GM21381 (cell line): Measurements from ENCODE around the gene KCNA2.

Experiments
- ATAC-seq: cut with Tn5 transposase; IDR thresholded peaks from one replicate; pipeline ENCODE4 v1.9.1; 2021; ENCODE audit warnings: mild to moderate bottlenecking, moderate library complexity; ENCODE audit not compliant: unreplicated experiment

The KCNA2 gene

DNA sequence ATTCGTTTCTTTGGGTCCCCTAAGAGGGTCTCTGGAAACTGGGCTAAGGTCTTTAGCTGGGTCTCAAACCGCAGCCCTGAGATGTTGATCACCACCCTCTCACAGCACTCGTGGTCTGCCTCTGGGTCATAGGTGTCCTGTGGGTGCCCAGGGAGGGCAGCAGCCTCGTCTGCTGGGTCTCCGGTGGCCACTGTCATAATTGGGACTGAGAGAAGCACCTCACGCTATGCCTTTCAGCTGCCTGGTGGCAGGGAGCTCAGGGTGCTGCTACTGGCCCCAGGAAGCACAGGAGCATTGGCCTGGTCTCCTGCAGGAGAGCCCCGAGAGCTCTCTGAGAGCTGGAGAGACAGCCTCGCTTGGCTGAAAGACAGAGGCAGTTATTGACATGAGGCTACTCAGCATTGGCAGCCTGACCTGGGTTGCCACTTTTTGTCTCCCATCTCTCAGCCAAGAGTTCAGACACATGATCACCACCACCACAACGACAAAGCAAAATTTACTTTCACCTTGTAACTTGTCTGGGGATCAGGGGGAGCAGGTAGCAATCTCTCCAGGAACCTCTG lies 1.5 kb downstream of the KCNA2 start:
- ATAC-seq = no peak

DNA sequence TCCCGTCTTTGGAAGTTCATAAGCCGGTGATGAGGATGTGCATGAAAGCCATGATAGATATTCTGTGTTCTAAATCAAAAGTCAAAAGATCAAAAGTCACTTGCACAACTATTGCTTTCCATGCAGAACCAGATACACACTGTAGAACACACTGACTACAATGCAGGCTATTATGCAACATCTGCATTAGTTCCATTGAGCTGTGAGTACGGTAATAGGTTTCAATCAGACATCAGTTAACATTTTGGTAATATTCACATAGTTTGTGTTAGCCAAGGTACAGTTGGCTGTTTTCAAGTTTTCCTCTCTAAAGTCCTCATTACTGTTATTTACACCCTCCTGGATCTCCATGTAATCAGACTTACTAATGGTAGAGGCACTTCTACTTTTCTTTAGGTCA lies 3.1 kb downstream of the KCNA2 start:
- no peak for ATAC-seq

- ATAC-seq = no peak
Measured at GRCh38 chr1:110602466-110602865, 3.7 kb downstream of the KCNA2 start.

DNA sequence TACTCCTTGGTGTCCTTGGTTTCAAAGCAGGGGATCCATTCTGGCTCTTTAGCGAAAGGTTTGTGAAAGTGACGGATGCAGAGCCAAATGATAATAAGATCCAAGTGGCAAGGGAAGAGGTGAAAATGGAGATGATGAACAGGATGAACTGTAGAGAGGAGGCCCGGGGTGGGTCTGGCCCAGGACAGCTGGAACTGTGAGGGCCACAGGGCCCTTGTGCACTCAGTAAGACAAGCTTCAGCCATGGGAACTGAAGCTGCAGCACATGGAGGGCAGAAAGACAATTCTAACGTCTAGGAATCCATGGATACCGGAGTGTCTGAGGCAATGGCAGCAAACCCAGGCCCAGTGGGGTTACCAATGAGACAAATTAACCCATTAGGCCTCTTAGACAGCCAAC lies 4.8 kb downstream of the KCNA2 start:
- ATAC-seq = no peak

DNA sequence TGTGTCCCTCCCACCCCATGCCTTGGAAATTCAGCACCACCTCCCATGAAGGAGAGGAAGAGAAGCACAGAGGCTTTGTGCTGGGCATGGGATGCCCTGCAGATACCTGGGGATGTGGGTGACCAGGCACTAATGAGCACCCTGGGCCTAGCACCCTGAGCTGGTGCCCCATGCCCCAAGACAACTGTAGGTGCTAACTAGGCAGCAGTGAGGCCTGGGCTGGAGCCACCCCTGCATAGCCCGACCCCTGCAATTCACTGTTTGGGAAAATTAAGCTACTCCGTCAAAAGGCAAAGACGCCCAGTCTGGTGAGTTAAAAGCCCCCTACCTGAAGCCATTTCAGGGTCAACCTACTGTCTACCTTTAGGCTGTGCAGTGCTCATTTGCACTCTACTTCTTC lies 5.4 kb downstream of the KCNA2 start:
- ATAC-seq = no peak

DNA sequence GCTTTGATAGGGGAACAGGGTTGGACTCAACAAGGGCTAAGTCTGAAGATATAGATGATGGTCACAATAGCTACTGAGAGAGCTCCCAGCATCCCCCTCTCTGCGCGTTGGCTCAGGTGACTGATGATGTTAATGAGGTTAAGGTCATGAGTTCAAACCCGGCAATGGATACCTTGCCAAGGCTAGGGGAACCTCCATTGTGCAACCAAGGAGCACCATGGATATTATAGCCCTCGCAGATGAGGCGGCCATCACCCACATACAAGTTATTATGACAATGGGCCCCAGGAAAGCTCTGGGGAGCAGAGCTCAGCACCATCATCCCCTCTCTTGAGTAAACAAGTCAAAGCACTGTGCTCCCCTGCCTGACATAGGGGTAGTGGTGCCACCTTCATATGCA lies 8.2 kb downstream of the KCNA2 start:
- ATAC-seq = no peak

GRCh38 chr1:110596312-110596711 lies 9.8 kb downstream of the KCNA2 start:
- no peak for ATAC-seq

- ATAC-seq = no peak
Measured at GRCh38 chr1:110595353-110595710, 10.8 kb downstream of the KCNA2 start.

GRCh38 chr1:110594456-110595352 lies 11.5 kb downstream of the KCNA2 start:
- ATAC-seq = no peak

DNA sequence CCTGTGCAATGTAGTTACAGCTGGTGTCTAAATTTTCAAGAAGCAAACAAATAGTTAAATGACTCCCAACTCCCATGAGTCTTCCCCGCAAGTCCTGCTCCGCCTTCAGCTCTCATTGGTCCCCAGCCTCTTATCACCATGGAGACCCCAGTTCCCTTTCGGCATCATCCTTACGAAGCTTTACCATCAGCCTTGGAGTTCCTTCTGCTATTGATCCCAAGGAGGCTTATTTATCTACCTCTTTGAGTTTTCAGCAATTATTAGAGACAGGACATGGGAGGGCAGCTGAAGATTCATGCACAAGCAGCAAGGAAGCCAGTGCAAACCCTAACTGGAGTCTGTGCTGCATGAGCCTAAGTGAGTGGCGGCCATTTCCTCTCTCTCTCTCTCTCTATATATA lies 12.3 kb downstream of the KCNA2 start:
- ATAC-seq = no peak

DNA sequence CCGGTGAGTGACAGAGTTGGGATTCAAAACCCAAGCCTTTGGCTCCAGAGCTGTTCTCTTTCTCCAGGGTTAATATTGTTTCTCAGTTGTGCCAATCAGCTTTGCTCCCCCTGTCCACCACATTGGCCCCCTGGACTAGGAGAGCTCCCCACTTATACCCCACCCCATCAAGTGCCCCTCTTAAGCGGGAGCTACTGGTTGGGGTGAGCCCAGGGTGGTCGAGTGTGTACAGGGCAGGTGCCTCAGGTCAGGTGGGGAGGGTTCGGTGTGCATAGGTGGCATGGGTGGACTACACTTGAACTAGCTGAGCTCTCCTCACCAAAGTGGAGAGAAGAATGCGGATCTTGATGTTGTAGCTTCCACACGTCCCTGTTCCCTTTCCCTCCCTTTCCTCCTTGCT lies 14.2 kb downstream of the KCNA2 start:
- no peak for ATAC-seq

DNA sequence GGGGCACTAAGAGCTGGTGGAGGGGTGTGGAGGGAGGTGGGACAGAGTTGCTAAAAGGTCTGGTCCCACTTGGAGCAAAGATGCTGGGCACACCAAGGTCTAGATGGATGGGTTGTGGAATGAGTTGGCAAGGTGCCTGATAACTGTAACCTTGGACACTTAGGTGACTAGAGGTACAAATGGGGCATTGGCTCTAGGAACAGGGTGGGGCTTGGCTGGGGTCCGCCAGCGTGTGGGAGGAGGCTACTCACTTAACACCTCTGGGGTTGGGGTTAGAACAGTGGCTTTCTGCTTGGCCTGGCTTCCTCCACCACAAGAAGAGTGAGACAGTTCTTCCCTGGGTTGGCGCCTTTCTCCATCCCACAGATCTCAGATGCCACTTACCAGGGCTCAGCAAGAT lies 17.2 kb downstream of the KCNA2 start:
- ATAC-seq = no peak

- no peak for ATAC-seq
Measured at GRCh38 chr1:110588486-110588885, 17.7 kb downstream of the KCNA2 start.

DNA sequence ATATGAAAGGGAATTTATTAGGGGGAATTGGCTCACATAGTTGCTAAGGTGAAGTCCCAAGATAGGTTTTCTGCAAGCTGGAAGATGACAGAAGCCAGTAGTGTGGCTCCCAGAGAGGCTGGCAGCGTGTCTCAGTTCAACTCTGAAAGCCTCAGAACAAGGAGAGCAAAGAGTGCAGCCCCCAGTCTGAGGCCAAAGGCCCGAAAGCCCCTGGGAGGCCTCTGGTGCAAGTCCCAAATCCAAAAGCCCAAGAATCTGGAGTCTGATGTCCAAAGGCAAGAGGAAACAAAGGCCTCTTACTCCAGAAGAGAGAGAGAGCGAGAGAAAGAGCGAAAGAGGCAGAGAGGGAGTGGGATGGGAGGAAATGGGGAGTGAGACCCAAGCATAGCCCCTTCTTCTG lies 18.3 kb downstream of the KCNA2 start:
- ATAC-seq = no peak

DNA sequence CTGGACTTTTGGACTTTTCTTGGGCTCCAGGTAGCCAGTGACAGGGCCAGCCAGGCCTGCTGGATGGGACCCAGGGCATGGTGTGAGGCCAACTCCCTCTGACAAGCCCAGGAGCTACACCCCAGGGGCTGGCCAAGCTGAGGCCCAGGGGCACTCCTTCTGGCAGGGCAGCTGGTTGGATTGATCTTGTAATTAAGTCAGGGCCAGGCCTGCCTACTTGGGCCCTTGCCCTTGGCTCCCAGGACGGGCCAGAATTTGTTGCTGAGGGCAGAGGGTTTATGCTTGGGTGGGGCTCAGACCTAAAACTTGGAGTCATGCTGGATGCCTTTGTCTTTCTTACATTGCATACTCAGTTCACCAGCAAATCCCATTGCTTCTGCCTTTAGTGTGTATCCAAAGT lies 20.7 kb downstream of the KCNA2 start:
- ATAC-seq = no peak

GRCh38 chr1:110584045-110584444 lies 22.1 kb downstream of the KCNA2 start:
- ATAC-seq = no peak

DNA sequence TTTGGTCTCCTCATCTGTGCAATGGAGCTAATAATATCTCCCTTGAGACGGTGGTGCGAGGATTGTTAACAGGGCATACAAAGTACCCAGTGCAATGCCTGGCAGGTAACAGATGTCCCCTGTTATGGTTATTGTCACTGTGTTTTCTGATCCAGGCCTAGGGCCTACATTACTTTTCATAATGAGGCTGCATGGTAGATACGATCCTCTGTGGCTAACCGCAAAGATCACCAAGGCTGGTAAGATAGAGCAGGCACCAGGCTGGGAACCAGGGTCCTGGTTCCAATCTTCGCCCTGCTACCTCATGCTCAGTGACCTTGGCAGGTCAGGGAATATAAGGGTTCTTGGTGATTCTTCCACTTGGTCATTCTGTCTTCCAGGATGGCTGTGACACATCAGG lies 22.7 kb downstream of the KCNA2 start:
- ATAC-seq = no peak

- ATAC-seq = no peak
Measured at GRCh38 chr1:110582378-110582777, 23.8 kb downstream of the KCNA2 start.

DNA sequence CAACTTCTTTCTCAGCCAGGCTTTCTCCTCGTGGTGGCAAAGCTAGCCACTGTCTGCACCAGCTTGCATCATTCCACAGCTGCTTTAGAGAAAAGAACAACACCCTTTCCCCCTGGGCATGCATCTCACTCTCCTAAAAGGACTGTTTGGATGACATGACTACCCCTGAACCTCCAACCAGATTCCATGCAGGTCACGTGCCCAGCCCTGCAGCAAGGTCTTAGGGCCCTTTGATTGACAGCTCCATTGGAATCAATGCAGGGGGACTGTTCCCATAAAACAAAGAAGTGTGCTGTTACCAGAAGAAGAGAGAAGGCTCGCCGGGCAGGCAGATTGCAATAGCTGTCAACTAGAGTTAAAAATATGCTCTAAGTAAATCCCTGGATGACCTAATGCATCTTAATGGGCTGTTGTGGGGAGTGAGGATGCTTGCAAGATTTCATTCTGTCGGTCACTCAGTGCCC lies 24.4 kb downstream of the KCNA2 start:
- no peak for ATAC-seq

DNA sequence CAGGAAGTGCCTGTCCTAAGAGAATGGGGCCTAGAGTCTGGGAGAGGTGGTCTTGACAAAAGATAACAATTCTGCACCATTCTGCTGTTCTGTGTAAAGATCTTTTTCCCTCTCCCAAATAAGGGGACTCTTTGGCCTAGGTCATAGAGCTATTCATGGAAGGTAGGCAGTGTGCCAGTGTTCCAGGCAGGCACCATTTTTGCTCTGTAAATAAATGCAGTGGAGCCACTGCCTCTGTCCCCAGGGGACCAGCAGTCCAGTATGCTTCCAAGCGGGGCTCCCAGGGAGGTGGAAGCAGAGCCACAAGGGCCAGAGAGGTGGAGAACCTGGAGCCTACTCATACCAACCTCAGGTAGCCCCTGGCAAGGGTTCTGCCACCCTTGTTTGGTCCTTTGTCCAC lies 25.9 kb downstream of the KCNA2 start:
- ATAC-seq = no peak

GRCh38 chr1:110579460-110579859 lies 26.7 kb downstream of the KCNA2 start:
- no peak for ATAC-seq

- ATAC-seq = no peak
Measured at GRCh38 chr1:110576441-110576840, 29.7 kb downstream of the KCNA2 start.

DNA sequence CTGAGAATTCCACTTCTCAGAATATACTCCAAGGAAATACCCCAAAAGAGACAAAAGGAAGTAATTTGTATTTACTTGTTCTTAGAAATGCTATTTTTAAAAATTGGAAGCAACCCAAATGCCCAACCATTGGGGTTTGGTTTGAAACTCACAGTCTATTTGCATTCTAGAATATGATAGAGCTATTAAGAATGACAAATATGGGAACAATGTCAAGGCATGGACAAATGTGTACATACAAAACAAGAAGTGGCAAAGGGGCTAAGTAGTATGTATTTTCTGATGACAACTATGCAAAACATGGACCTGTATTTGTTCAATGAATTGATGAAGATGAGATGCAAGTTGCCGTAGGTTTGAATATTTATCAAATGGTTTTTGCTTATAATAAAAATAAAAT lies 32.8 kb downstream of the KCNA2 start:
- ATAC-seq = no peak
